ENCODE measurements around the gene BDKRB1. TPM values are rescaled to one million over a fixed set of nuclear protein-coding genes. Genes with fewer than 3 reads are reported as not detected.

BDKRB1 gene
- total RNA-seq, 1 donor from 2014 or later, result not detected

GRCh38 chr14:96246539-96246847 is 9.5 kb upstream of the BDKRB1 start:
- no peak for TF ChIP-seq CTCF (conservative IDR thresholded peaks at IDR 0.05)
- H3K27me3 Mint-ChIP-seq (ENCODE audit: low read depth), result peaks cover 8% of the 10 kb centered on the region
- no peak for DNase-seq (ENCODE audit: low read depth, low spot score)
- H3K36me3 Mint-ChIP-seq (ENCODE audit: low read depth), result no peaks in the 10 kb centered on the region
- no peaks in the 10 kb centered on the region for H3K4me1 Mint-ChIP-seq
- H3K4me3 Mint-ChIP-seq, result no peak overlapping the region
- H3K27ac Mint-ChIP-seq (ENCODE audit: unreplicated experiment), result no peak overlapping the region
- H3K9me3 Mint-ChIP-seq, result peaks cover 24% of the 10 kb centered on the region

- H3K27ac Mint-ChIP-seq (ENCODE audit: unreplicated experiment), result peak overlapping the region; percentile 10
- no peaks in the 10 kb centered on the region for H3K36me3 Mint-ChIP-seq (ENCODE audit: low read depth)
- H3K4me3 Mint-ChIP-seq, result no peak overlapping the region
- peaks cover 23% of the 10 kb centered on the region for H3K9me3 Mint-ChIP-seq
- TF ChIP-seq CTCF (conservative IDR thresholded peaks at IDR 0.05), result no peak
- peaks cover 8% of the 10 kb centered on the region for H3K27me3 Mint-ChIP-seq (ENCODE audit: low read depth)
- H3K4me1 Mint-ChIP-seq, result no peaks in the 10 kb centered on the region
- no peak for DNase-seq (ENCODE audit: low read depth, low spot score)
These were observed 9.0 kb upstream of the BDKRB1 start for GRCh38 chr14:96247031-96247430.

GRCh38 chr14:96249029-96249428 is 7.0 kb upstream of the BDKRB1 start:
- Mint-ChIP-seq H3K27me3 (ENCODE audit: low read depth) (peaks cover 8% of the 10 kb centered on the region), H3K9me3 (peaks cover 14% of the 10 kb centered on the region), H3K4me3 (no peak overlapping the region), H3K4me1 (no peaks in the 10 kb centered on the region), H3K27ac (ENCODE audit: unreplicated experiment) (no peak overlapping the region), H3K36me3 (ENCODE audit: low read depth) (no peaks in the 10 kb centered on the region)
- no peak for DNase-seq (ENCODE audit: low read depth, low spot score)
- TF ChIP-seq CTCF (conservative IDR thresholded peaks at IDR 0.05), result no peak

- Mint-ChIP-seq H3K36me3 (ENCODE audit: low read depth) (no peaks in the 10 kb centered on the region), H3K4me1 (no peaks in the 10 kb centered on the region), H3K27me3 (ENCODE audit: low read depth) (peaks cover 8% of the 10 kb centered on the region), H3K9me3 (peaks cover 8% of the 10 kb centered on the region), H3K4me3 (no peak overlapping the region), H3K27ac (ENCODE audit: unreplicated experiment) (no peak overlapping the region)
- no peak for TF ChIP-seq CTCF (conservative IDR thresholded peaks at IDR 0.05)
- DNase-seq (ENCODE audit: low read depth, low spot score), result no peak
These were observed 5.5 kb upstream of the BDKRB1 start for GRCh38 chr14:96250485-96250884.

- no peaks in the 10 kb centered on the region for H3K36me3 Mint-ChIP-seq (ENCODE audit: low read depth)
- no peaks in the 10 kb centered on the region for H3K4me1 Mint-ChIP-seq
- DNase-seq (ENCODE audit: low read depth, low spot score), result no peak
- peaks cover 17% of the 10 kb centered on the region for H3K27me3 Mint-ChIP-seq (ENCODE audit: low read depth)
- H3K9me3 Mint-ChIP-seq, result peaks cover 4% of the 10 kb centered on the region
- H3K4me3 Mint-ChIP-seq, result no peak overlapping the region
- no peak overlapping the region for H3K27ac Mint-ChIP-seq (ENCODE audit: unreplicated experiment)
- no peak for TF ChIP-seq CTCF (conservative IDR thresholded peaks at IDR 0.05)
These were observed 4.3 kb upstream of the BDKRB1 start for GRCh38 chr14:96251656-96252155.
